ENCODE measurements around the gene RGS13.
A peak's percentile ranks its signal among the peaks of the same experiment; 100 is the strongest.

The RGS13 gene

DNA sequence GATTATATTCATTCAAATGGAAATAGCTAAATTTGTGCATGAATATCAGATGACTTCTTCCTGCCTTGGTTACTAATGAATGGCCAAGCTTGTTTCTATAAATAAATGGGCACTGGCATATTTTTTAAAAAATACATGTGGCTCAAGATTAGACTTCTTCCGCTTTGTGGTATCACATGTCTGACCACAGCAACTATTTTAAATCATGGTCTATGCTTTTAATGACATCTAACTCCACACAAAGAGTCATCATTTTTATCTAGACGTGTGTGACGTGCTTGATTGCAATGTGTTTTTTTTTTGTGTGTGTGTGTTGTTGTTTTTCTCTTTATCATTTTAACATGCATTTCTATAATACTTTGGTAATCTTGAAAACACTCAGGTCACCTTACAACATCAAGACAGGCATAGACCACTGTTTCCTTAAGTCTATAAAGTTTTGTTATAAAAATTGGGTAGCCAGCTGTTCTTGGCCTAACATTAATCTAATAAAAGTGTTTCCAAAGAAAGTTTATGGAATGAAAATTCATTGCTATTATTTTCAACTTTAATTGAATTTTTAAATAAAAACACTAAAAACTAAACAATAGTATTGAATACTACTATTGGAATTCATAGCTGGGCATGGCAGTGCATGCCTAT lies 30.8 kb upstream of the RGS13 start:
- no peak for TF ChIP-seq CTCF (IDR thresholded peaks at IDR 0.05)
- Histone ChIP-seq H3K27ac (no peak overlapping the region), H3K4me3 (no peak overlapping the region)
- no peak for DNase-seq (ENCODE audit: low spot score)

DNA sequence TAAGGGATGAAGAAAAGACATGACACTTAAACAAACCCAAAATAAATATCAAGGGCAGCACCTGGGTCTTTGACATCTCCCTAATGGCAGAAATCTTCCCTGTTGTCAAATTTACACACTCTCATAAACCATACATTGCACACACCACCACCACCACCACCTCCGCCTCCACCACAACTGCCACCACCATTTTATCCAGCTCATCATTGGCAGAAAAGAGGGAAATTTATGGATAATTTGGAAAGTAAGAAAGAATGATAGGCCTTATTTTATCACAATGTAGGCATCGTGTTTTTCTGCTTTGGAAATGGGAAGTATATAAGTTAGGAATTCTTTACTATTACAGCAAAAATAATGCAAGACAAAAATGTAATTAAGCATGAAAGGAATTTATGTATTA lies 27.3 kb upstream of the RGS13 start:
- no peak overlapping the region for H3K27ac ChIP-seq
- no peak overlapping the region for H3K4me3 ChIP-seq
- no peak for TF ChIP-seq CTCF (IDR thresholded peaks at IDR 0.05)
- no peak for DNase-seq (ENCODE audit: low spot score)

GRCh38 chr1:192609110-192610079 lies 26.6 kb upstream of the RGS13 start:
- TF ChIP-seq CTCF (IDR thresholded peaks at IDR 0.05): no peak

DNA sequence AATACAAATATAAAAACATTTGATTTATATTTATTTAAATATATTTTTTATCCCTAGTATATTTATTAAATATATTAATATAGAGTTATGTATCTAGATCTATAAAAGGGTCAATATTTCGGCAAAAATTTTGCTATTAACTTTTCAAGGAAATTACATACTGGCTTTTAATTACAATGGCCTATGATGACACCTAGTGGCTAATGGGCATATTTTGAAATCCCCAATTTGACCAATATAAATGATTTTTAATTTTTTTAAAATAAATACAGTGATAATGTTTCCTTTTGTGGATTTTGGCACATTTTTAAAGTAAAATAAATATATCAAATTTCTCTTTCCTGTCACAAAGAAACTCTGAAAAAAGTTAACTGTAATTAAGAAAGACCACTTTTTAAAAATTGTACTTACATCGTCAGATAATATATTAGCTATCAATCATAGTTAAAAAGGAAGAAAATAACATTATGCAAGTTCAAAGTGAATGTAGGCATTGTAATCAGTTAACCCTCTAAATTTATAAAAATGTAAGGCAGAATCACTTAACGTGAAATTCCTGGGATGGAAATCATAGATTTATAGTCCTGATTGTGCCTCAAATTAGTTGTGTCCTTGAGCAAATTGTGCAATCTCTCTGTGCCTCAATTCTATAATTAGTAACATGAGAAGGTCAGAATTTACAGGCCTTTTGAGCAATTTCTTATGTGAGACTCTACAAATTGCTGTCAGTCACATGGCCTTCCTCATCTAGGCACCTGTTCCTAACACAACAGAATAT lies 25.6 kb upstream of the RGS13 start:
- no peak for DNase-seq (ENCODE audit: low spot score)
- no peak overlapping the region for H3K4me3 ChIP-seq
- H3K27ac ChIP-seq: no peak overlapping the region
- TF ChIP-seq CTCF (IDR thresholded peaks at IDR 0.05): no peak

More at GRCh38 chr1:192609110-192610079, 26.6 kb upstream of the RGS13 start:
- Histone ChIP-seq H3K4me3 (no peak overlapping the region), H3K27ac (no peak overlapping the region)
- DNase-seq (ENCODE audit: low spot score): peak; percentile 73

- no peak overlapping the region for H3K4me3 ChIP-seq
- DNase-seq (ENCODE audit: low spot score): no peak
- TF ChIP-seq CTCF (IDR thresholded peaks at IDR 0.05): no peak
- H3K27ac ChIP-seq: no peak overlapping the region
Measured at GRCh38 chr1:192615055-192615454, 20.9 kb upstream of the RGS13 start.

GRCh38 chr1:192620071-192620635 lies 15.8 kb upstream of the RGS13 start:
- no peak for TF ChIP-seq CTCF (IDR thresholded peaks at IDR 0.05)
- no peak for DNase-seq (ENCODE audit: low spot score)
- Histone ChIP-seq H3K4me3 (no peak overlapping the region), H3K27ac (no peak overlapping the region)

Measured in coronary artery (tissue), 2 donors.